Fibroblast of lung (primary cell): ENCODE data around the gene PDXDC1.
"Not testable (repeated sequence)": the region's sequence is repeated elsewhere in the genome, so short reads cannot be mapped to it uniquely, and the experiment has no call there.

Experiments
- CTCF ChIP-seq, 2 donors: IDR thresholded peaks in 1 of 2; conservative IDR thresholded peaks in 1 of 2; 1 replicate in 1 of 2; 2 replicates in 1 of 2; pipeline ENCODE4 v1.5.1; 2011 to 2012; ENCODE audit warnings: low read length in 2 of 2, control low read depth in 1 of 2, inconsistent platforms in 1 of 2, low read depth in 1 of 2, mild to moderate bottlenecking in 1 of 2
- EZH2 ChIP-seq: IDR thresholded peaks from 2 replicates; pipeline ENCODE4 v1.5.1; 2012; ENCODE audit warnings: low read length, control low read depth, mild to moderate bottlenecking; ENCODE audit errors: missing control alignments

- not testable (repeated sequence) for TF ChIP-seq CTCF (conservative IDR thresholded peaks at IDR 0.05 in 1 of 2, IDR thresholded peaks at IDR 0.05 in 1 of 2; ENCODE audit: low read depth in 1 of 2, low read length in 2 of 2); EZH2
Measured at GRCh38 chr16:15025234-15025951, 50.6 kb downstream of the PDXDC1 start.
